Prostate gland (tissue), 2 donors: Measurements from ENCODE around the gene OLIG3. TPM values are rescaled to one million over a fixed set of nuclear protein-coding genes. Genes with fewer than 3 reads are reported as not detected.

Experiments
- DNase-seq: peaks from one replicate; pipeline ENCODE4 v3.0.0-alpha.2; 2019; ENCODE audit warnings: low spot score
- H3K27ac ChIP-seq, 2 donors: fragments of 200-600 bp; sonication (generic); 2 replicates each; pipeline ENCODE4 v1.5.1; 2017 to 2019
- H3K27me3 ChIP-seq: fragments of 200-600 bp; sonication (generic); replicated peaks from 2 replicates; pipeline ENCODE4 v1.5.1; 2019; ENCODE audit not compliant: insufficient read depth
- H3K36me3 ChIP-seq, 2 donors: fragments of 200-600 bp; sonication (generic); 1 replicate in 1 of 2; 2 replicates in 1 of 2; pipeline versions ENCODE4 v1.5.1 to v1.8.1; 2017 to 2019
- H3K4me1 ChIP-seq: fragments of 200-600 bp; sonication (generic); replicated peaks from 2 replicates; pipeline ENCODE4 v1.5.1; 2019
- H3K4me3 ChIP-seq, 2 donors: fragments of 200-600 bp; sonication (generic); 2 replicates each; pipeline ENCODE4 v1.5.1; 2017 to 2019
- H3K9me3 ChIP-seq: fragments of 200-600 bp; sonication (generic); 2 replicates; pipeline ENCODE4 v1.5.1; 2017
- POLR2A ChIP-seq: fragments of 450-650 bp; IDR thresholded peaks from one replicate; pipeline ENCODE4 v1.6.1; 2016; ENCODE audit warnings: antibody characterized with exemption, mild to moderate bottlenecking
- POLR2AphosphoS5 ChIP-seq: sonication (generic); formaldehyde crosslinking; IDR thresholded peaks from one replicate; pipeline ENCODE4 v1.6.1; 2017; ENCODE audit warnings: antibody characterized with exemption
- WGBS: methylation state at CpG from one replicate; pipeline ENCODE4 v1.1.5; 2018; 5-methylcytosine and 5-hydroxymethylcytosine counted together
- intact Hi-C: fragments of 100-400 bp; cut with DNase I; formaldehyde crosslinking; loops from one replicate; pipeline ENCODE4 v1.14.2; 2022
- total RNA-seq, 2 donors: library from RNA; depleted of rRNA; stranded (reverse); fragments of >200 nt; gene quantifications; one replicate each; pipeline ENCODE4 v1.1.0, GENCODE V29; 2016
- TF ChIP-seq, protein P1 (sequence below), 4 experiments: fragments of 200-600 bp in 2 of 4; fragments of 450-650 bp in 2 of 4; sonication (generic) in 2 of 4; IDR thresholded peaks; 1 replicate in 3 of 4; 2 replicates in 1 of 4; pipeline ENCODE4 v1.5.1; 2016 to 2019; ENCODE audit warnings: antibody characterized with exemption in 4 of 4, mild to moderate bottlenecking in 2 of 4, moderate library complexity in 2 of 4

OLIG3 gene
- total RNA-seq, 2 donors from 2014 or later, result not detected

DNA sequence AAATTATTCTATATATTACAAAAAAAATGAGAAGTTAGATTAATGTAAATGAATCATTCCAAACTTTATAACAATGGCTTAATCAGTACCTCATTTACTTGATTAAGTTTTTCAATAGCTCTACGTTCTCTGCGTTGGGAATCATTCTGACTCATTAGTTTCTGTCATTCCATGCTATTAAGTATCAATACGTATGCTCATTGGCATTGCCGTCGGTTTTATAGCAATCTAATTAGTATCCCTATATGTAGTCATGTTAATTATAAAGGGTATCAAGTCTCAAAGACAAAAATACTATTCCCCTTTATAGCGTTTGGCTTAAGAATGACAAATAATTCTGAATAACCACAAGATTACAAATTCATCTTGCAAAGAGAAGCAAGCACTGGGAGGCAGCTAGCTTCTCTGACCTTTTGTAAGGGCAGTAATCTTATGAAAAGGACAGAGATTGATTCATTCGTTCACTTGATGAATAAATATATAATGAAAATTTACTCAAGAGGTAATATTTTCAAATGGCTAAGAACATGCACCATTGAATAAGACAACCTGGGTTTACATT lies 41.8 kb downstream of the OLIG3 start:
- Histone ChIP-seq H3K9me3 (no peaks in the 10 kb centered on the region), H3K4me1 (no peaks in the 10 kb centered on the region), H3K27me3 (no peaks in the 10 kb centered on the region), H3K27ac (no peak overlapping the region), H3K4me3 (no peak overlapping the region), H3K36me3 (no peaks in the 10 kb centered on the region)
- 62% methylated on average over 7 of the region's 7 CpGs for WGBS
- DNase-seq, result no peak
- TF ChIP-seq, protein P1, sequence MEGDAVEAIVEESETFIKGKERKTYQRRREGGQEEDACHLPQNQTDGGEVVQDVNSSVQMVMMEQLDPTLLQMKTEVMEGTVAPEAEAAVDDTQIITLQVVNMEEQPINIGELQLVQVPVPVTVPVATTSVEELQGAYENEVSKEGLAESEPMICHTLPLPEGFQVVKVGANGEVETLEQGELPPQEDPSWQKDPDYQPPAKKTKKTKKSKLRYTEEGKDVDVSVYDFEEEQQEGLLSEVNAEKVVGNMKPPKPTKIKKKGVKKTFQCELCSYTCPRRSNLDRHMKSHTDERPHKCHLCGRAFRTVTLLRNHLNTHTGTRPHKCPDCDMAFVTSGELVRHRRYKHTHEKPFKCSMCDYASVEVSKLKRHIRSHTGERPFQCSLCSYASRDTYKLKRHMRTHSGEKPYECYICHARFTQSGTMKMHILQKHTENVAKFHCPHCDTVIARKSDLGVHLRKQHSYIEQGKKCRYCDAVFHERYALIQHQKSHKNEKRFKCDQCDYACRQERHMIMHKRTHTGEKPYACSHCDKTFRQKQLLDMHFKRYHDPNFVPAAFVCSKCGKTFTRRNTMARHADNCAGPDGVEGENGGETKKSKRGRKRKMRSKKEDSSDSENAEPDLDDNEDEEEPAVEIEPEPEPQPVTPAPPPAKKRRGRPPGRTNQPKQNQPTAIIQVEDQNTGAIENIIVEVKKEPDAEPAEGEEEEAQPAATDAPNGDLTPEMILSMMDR (IDR thresholded peaks at IDR 0.05), result no peak
- TF ChIP-seq POLR2AphosphoS5, result no peak
- TF ChIP-seq POLR2A, result no peak
- intact Hi-C loops, result no loop called here

DNA sequence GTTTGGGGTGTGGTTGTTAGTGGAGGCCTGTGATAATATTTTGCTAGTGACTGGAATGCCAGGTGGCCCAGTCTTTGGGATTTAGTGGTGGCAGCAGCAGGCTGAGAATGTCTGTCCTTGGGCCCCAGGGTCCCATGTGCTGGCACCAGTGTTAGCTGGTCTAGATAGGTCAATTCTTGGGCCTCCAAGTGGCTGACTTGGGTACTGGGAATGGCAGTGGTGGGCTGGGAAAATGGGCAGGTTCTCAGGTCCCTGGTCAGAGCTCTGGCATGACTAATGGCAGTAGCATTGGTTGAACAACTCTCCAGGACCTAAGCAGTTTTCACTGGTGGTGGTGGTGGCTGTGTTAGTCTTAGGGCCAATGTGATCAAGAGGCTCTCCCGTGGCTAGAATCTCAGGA lies 50.3 kb downstream of the OLIG3 start:
- Histone ChIP-seq H3K4me1 (no peaks in the 10 kb centered on the region), H3K4me3 (no peak overlapping the region), H3K27me3 (no peaks in the 10 kb centered on the region), H3K9me3 (no peaks in the 10 kb centered on the region), H3K27ac (no peak overlapping the region), H3K36me3 (no peaks in the 10 kb centered on the region)
- TF ChIP-seq POLR2AphosphoS5 (no peak), POLR2A (no peak)
- TF ChIP-seq, protein P1 (IDR thresholded peaks at IDR 0.05), result no peak
- WGBS, result 91% methylated on average over 1 of the region's 1 CpG
- no peak for DNase-seq
- intact Hi-C loops, result no loop called here
